ENCODE measurements around the gene MARCHF10.

GRCh38 chr17:62715882-62716390, 92.2 kb downstream of the MARCHF10 start:
- TF ChIP-seq, protein P1, sequence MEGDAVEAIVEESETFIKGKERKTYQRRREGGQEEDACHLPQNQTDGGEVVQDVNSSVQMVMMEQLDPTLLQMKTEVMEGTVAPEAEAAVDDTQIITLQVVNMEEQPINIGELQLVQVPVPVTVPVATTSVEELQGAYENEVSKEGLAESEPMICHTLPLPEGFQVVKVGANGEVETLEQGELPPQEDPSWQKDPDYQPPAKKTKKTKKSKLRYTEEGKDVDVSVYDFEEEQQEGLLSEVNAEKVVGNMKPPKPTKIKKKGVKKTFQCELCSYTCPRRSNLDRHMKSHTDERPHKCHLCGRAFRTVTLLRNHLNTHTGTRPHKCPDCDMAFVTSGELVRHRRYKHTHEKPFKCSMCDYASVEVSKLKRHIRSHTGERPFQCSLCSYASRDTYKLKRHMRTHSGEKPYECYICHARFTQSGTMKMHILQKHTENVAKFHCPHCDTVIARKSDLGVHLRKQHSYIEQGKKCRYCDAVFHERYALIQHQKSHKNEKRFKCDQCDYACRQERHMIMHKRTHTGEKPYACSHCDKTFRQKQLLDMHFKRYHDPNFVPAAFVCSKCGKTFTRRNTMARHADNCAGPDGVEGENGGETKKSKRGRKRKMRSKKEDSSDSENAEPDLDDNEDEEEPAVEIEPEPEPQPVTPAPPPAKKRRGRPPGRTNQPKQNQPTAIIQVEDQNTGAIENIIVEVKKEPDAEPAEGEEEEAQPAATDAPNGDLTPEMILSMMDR (IDR thresholded peaks at IDR 0.05 in 2 of 3, conservative IDR thresholded peaks at IDR 0.05 in 1 of 3; ENCODE audit: borderline replicate concordance in 1 of 3, insufficient read depth in 1 of 3, low read depth in 2 of 3, low read length in 2 of 3) = no peak
- TF ChIP-seq POLR2AphosphoS5 (IDR thresholded peaks at IDR 0.05; ENCODE audit: low read depth, low read length) (no peak), RAD21 (IDR thresholded peaks at IDR 0.05; ENCODE audit: low read depth) (no peak), CBX3 (IDR thresholded peaks at IDR 0.05; ENCODE audit: low read depth) (no peak), FOSL1 (IDR thresholded peaks at IDR 0.05; ENCODE audit: low read depth) (no peak), POLR2A (IDR thresholded peaks at IDR 0.05; ENCODE audit: borderline replicate concordance, extremely low read depth, insufficient read depth, insufficient read length) (no peak), EZH2phosphoT487 (IDR thresholded peaks at IDR 0.05; ENCODE audit: borderline replicate concordance) (no peak)
- TF ChIP-seq, protein P2, sequence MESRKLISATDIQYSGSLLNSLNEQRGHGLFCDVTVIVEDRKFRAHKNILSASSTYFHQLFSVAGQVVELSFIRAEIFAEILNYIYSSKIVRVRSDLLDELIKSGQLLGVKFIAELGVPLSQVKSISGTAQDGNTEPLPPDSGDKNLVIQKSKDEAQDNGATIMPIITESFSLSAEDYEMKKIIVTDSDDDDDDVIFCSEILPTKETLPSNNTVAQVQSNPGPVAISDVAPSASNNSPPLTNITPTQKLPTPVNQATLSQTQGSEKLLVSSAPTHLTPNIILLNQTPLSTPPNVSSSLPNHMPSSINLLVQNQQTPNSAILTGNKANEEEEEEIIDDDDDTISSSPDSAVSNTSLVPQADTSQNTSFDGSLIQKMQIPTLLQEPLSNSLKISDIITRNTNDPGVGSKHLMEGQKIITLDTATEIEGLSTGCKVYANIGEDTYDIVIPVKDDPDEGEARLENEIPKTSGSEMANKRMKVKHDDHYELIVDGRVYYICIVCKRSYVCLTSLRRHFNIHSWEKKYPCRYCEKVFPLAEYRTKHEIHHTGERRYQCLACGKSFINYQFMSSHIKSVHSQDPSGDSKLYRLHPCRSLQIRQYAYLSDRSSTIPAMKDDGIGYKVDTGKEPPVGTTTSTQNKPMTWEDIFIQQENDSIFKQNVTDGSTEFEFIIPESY (IDR thresholded peaks at IDR 0.05; ENCODE audit: extremely low read depth, insufficient replicate concordance, low read length) = no peak
